Measurements from ENCODE around the gene MYH13. TPM values are rescaled to one million over a fixed set of nuclear protein-coding genes. Genes with fewer than 3 reads are reported as not detected.

MYH13 gene
- total RNA-seq, 1 donor from 2014 or later: not detected

DNA sequence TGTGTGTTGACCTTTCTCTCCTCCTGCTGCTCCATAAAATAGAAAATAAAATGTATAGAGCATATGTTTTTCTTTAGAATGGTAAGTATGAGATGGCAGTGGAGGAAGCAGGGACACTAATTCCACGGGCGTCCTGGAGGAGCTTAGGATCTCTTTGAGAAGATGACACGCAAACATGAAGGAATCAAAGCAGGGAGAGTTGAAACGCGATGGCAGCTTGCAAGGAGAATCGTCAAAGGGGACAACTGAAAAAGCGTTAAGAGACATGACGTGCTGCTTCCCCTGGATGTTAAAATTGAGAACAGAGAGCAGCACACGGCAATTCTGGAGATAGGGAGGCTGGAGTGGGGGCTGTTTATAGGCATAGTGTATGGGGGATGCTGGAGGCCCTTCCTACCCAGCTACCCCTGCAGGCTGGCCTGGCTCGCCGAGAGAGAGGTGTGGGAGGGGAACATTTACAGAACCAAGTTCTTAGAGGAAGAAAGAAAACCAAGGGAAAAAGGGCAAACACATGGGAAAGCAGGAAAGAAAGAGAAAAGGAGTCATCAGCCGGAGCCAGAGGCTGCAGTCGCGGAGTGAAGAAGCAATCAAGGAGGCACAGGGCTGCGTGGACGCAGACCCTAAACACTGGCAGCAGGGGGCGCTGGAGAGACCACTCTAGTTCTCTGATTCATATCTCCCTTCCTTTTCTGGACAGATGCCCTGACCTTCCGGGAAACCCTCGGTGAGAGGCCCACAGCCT lies 55.8 kb downstream of the MYH13 start:
- H3K4me1 ChIP-seq: no peaks in the 10 kb centered on the region
- DNase-seq (ENCODE audit: extremely low spot score in 2 of 2): no peak
- intact Hi-C loops (cut with DNase I): no loop called here

DNA sequence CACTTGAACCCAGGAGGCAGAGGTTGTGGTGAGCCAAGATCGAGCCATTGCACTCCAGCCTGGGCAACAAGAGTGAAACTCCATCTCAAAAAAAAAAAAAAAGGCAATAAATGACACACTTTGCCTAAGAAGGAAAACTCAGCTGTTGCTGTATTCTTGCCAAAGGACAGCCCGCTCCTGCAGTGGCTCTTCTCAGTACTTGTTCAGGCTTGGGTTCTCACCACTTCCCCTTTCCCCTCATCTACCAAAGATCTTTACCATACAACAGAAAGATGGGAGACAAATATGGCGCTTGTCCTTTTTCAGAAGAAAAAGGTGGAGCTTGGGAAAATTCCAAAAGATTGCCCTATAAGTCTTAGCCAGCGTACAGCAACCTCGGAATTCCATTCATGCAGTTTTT lies 58.5 kb downstream of the MYH13 start:
- Histone ChIP-seq H3K36me3 (no peaks in the 10 kb centered on the region), H3K27me3 (no peaks in the 10 kb centered on the region), H3K4me1 (no peaks in the 10 kb centered on the region), H3K27ac (no peak overlapping the region), H3K9me3 (no peaks in the 10 kb centered on the region), H3K4me3 (no peak overlapping the region)
- TF ChIP-seq POLR2AphosphoS5 (IDR thresholded peaks at IDR 0.05; ENCODE audit: insufficient read depth in 1 of 2, low read depth in 1 of 2) (no peak), POLR2A (IDR thresholded peaks at IDR 0.05) (no peak)
- TF ChIP-seq, protein P1, sequence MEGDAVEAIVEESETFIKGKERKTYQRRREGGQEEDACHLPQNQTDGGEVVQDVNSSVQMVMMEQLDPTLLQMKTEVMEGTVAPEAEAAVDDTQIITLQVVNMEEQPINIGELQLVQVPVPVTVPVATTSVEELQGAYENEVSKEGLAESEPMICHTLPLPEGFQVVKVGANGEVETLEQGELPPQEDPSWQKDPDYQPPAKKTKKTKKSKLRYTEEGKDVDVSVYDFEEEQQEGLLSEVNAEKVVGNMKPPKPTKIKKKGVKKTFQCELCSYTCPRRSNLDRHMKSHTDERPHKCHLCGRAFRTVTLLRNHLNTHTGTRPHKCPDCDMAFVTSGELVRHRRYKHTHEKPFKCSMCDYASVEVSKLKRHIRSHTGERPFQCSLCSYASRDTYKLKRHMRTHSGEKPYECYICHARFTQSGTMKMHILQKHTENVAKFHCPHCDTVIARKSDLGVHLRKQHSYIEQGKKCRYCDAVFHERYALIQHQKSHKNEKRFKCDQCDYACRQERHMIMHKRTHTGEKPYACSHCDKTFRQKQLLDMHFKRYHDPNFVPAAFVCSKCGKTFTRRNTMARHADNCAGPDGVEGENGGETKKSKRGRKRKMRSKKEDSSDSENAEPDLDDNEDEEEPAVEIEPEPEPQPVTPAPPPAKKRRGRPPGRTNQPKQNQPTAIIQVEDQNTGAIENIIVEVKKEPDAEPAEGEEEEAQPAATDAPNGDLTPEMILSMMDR (IDR thresholded peaks at IDR 0.05): no peak
- DNase-seq (ENCODE audit: extremely low spot score in 2 of 2): no peak
- intact Hi-C loops (cut with DNase I): no loop called here

More for the DNA sequence above, 55.8 kb downstream of the MYH13 start:
- H3K27me3 ChIP-seq: no peaks in the 10 kb centered on the region
- no peaks in the 10 kb centered on the region for H3K9me3 ChIP-seq
- H3K36me3 ChIP-seq: no peaks in the 10 kb centered on the region
- no peak overlapping the region for H3K27ac ChIP-seq
- no peak for TF ChIP-seq POLR2AphosphoS5 (IDR thresholded peaks at IDR 0.05; ENCODE audit: insufficient read depth in 1 of 2, low read depth in 1 of 2)
- TF ChIP-seq, protein P1 (IDR thresholded peaks at IDR 0.05): peak in 1 of 3 experiments; percentile 36
- no peak overlapping the region for H3K4me3 ChIP-seq

DNA sequence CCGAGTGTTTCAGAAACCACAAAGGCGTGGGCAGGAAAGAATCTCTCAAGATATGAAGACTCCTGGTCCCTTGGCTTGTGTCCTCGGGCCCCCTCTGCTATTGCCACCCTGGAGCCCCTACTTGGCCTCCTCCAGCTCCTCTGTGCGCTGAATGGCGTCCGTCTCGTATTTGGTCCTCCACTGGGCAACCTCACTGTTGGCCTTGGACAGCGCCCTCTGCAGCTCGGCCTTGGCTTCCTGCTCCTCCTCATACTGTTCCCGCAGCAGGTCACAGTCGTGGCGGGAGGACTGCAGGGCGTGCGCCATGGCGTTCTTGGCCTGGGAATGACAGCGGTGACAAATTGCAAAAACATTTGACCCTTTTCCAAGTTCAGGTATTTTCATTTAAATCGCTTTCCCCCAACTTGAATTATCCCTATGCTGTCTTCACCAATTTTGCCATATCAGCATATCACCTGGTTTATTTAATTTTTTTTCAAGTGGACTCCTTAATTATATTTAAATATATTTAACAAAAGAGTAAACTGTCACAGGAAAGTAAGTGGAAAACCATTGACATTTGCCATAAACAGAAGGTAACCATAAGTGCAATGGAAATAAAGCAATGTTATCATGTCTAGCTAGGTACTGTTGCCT lies 59.7 kb downstream of the MYH13 start:
- no peak for DNase-seq (ENCODE audit: extremely low spot score in 2 of 2)
- no peaks in the 10 kb centered on the region for H3K27me3 ChIP-seq
- no peak overlapping the region for H3K4me3 ChIP-seq
- H3K9me3 ChIP-seq: no peaks in the 10 kb centered on the region
- no peaks in the 10 kb centered on the region for H3K36me3 ChIP-seq
- no peaks in the 10 kb centered on the region for H3K4me1 ChIP-seq
- TF ChIP-seq POLR2AphosphoS5 (IDR thresholded peaks at IDR 0.05; ENCODE audit: insufficient read depth in 1 of 2, low read depth in 1 of 2): no peak
- TF ChIP-seq POLR2A (IDR thresholded peaks at IDR 0.05): no peak
- TF ChIP-seq, protein P1 (IDR thresholded peaks at IDR 0.05): no peak
- H3K27ac ChIP-seq: no peak overlapping the region
- intact Hi-C loops (cut with DNase I): no loop called here

DNA sequence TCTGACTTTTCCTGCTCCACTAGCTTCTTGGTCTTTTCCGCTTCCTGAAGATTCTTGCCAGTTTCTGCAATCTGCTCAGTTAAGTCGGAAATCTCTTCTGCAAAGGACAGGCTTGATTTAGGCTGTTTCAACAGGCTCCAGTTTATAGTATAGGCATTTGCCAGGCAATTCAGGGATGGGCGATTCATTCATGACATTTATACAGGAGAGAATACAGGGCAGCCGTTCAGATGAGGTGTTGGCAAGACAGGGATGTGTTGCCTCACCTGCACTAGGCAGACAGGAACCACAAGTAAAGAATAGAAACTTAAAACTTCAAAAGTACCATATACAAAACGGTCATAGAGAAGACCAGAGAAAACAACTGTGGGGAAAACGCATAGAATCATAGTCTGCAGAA lies 61.7 kb downstream of the MYH13 start:
- Histone ChIP-seq H3K27ac (no peak overlapping the region), H3K4me1 (no peaks in the 10 kb centered on the region), H3K27me3 (no peaks in the 10 kb centered on the region), H3K36me3 (no peaks in the 10 kb centered on the region), H3K4me3 (no peak overlapping the region), H3K9me3 (no peaks in the 10 kb centered on the region)
- TF ChIP-seq POLR2A (IDR thresholded peaks at IDR 0.05): no peak
- TF ChIP-seq, protein P1 (IDR thresholded peaks at IDR 0.05): no peak
- TF ChIP-seq POLR2AphosphoS5 (IDR thresholded peaks at IDR 0.05; ENCODE audit: insufficient read depth in 1 of 2, low read depth in 1 of 2): no peak
- no peak for DNase-seq (ENCODE audit: extremely low spot score in 2 of 2)
- intact Hi-C loops (cut with DNase I): no loop called here
